Measurements from ENCODE around the gene ATG4B.
A peak's percentile ranks its signal among the peaks of the same experiment; 100 is the strongest.
"Not testable (repeated sequence)": the region's sequence is repeated elsewhere in the genome, so short reads cannot be mapped to it uniquely, and the experiment has no call there.

ATG4B gene

DNA sequence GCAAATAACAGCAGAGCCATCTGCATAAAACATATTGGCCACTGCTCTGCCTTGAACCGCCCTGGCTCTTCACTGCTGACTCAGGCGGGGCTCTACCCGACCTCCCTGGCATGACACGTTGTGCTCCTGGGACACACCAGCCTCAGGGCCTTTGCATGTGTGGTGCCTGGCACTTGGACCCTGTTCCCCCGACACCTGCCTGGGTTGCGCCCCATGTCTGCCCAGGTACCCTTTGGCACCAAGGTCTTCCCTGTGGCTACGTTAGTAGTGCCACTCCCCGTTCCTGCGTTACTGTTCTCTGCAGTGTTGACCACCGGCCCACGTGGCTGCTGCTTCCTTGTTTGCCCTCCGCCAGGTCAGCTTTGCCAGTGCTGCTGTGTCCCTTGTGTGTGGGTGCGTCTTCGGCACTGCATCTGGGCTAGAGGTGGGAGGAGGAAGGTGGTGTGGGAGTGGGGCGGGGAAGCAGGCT is 20.3 kb downstream of the ATG4B start:
- intact Hi-C loops (cut with DNase I) = no loop called here
- DNase-seq = no peak

GRCh38 chr2:241658296-241658695 is 20.8 kb downstream of the ATG4B start:
- intact Hi-C loops (cut with DNase I) = no loop called here

GRCh38 chr2:241659150-241659739 is 21.8 kb downstream of the ATG4B start:
- intact Hi-C loops (cut with DNase I) = no loop called here
- DNase-seq = peak; percentile 37 to 90 (median 76)

More at GRCh38 chr2:241658296-241658695, 20.8 kb downstream of the ATG4B start:
- no peak for DNase-seq

- intact Hi-C loops (cut with DNase I) = no loop called here
Measured at GRCh38 chr2:241660593-241661213, 23.2 kb downstream of the ATG4B start.

DNA sequence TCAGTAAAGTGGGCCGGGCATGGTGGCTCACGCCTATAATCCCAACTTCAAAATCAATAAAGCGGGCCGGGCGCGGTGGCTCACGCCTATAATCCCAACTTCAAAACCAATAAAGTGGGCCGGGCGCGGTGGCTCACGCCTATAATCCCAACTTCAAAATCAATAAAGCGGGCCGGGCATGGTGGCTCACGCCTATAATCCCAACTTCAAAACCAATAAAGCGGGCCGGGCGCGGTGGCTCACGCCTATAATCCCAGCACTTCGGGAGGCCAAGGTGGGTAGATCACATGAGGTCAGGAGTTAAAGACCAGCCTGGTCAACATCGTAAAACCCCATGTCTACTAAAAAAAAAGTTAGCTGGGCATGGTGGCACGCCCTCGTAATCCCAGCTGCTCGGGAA is 25.2 kb downstream of the ATG4B start:
- DNase-seq; intact Hi-C loops (cut with DNase I): not testable (repeated sequence)

More at GRCh38 chr2:241660593-241661213, 23.2 kb downstream of the ATG4B start:
- no peak for DNase-seq

DNA sequence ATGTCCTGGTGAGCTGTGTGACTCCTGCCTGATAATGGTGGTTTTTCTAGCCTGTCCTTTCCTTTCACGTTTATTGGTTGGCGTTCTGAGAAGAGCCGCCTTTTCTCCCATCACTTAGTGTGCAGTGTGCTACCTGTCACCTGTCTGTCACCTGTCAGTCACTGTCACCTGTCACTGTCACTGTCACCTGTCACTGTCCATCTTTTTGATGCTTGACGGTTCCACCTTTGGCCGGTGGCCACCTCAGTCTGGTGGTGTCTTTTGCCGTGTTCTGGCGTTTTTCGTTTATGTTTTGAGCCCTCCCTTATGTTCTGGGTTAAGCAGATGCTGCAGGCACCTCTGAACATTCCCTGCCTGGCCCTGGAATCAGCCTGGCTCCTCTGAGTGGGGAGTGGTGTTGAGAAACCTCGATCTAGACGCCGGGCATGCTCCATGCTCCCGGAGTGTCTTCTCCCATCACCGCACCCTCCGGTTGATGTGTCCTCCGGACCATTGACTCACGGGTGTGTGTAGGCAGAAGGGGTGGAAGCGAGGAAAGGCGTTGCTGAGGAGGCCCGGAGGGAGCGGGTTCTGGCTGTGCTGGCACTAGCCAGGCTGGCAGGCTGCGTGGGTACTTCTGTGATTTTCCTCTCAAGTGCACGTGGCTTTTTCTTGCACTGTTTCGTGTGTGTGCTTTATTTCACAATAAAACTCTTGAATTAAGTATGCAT is 28.4 kb downstream of the ATG4B start:
- intact Hi-C loops (cut with DNase I) = no loop called here
- peak in 40 of 42 donors; percentile 19 to 84 (median 50) for DNase-seq

DNA sequence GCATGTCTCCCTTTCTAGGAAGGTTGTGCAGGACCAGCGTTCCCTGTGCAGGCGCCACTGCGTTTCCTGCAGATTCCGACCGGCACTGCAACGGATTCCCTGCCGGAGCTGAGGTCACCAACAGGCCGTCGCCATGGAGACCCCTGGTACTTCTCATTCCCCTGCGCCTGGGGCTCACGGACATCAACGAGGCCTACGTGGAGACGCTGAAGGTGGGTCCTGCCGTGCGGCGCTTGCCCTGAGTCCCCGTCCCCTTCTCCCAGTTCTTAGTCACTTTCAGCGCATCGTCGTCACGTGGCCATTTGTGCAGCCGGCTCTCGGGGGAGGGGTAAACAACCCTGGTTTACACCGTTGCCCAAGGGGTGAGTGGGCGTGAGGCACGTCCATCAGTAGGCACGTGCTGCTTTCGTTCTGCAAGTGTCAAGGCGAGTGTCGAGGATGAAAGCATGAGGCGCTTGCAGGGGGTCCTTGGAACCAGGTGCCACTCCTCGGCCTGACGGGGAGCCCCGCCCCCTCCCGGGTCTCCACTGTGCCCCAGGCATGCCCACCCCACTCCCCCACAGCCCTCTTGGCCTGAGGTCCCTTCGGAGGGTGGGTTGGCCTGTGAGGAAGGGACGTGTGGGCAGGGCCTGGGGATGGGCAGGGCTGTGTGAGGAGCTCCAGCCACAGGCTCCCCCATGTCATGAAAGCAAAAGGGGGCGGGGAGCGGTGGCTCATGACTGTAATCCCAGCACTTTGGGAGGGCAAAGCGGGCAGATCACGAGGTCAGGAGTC is 29.3 kb downstream of the ATG4B start:
- peak in 8 of 42 donors; percentile 18 to 54 (median 32) for DNase-seq
- intact Hi-C loops (cut with DNase I) = no loop called here

DNA sequence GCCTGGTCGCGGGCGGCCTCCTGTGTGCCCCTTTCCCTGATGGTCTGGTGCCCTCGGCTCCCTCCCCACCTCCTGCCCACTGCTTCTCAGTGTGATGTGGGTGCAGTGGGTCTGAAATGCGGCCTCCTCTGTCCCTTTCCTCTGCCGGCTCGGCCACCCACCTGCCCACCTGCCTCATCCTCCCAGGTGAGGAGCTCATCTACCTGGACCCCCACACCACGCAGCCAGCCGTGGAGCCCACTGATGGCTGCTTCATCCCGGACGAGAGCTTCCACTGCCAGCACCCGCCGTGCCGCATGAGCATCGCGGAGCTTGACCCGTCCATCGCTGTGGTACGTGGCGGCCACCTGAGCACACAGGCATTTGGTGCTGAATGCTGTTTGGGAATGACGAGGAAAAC is 30.9 kb downstream of the ATG4B start:
- intact Hi-C loops (cut with DNase I) = no loop called here
- DNase-seq = no peak

DNA sequence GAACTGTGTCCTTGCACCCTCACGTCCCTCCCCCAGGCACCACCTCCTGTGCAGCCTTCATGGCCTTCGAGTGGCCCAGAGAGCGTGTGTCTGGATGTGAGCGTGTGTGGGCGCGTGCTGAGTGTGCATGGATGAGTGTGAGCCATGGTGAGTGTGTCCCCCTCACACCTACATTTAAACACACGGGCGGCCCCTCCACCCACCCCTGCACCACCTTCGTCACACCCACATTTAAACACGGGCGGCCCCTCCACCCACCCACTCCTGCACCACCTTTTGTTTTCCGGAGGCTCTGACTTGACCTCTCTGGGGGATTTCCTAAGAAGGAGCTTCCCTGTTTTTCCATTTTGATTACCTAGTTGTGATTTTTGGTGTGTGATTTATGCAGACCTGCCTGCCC is 31.3 kb downstream of the ATG4B start:
- no peak for DNase-seq
- intact Hi-C loops (cut with DNase I) = no loop called here

DNA sequence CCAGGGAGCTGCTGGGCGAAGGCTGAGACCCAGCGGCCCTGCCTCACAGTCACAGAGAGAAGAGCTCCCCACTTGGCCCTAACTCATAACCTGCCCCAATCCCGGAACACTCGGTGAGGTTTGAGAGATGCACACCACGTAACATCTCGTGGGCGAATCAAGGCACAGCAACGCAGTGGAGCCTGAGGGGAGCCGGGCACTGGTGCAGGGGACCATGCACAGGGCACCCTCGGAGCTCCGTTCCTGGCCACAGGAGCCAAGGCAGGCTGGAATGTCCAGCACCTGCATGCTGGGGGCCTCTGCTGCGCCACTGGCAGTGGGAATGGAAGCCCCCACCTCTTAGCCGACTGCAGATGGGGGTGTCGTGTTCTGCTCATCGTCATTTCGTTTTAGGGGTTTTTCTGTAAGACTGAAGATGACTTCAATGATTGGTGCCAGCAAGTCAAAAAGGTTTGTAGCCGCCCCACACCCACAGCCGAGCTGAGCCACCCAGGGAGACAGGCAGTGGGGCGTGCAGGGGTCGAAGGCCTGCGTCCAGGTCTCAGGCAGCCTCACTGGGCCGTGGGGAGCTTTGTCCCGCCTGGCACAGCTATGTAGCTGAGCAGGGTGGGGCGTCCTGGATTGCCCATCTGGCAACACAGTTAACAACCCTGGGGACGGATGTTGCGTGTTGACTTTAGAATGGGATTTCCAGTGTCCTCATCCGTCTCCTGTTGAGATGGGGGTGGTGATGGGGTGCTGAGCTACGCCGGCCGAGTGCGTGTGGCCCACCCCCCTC is 33.0 kb downstream of the ATG4B start:
- no peak for DNase-seq
- intact Hi-C loops (cut with DNase I) = no loop called here

DNA sequence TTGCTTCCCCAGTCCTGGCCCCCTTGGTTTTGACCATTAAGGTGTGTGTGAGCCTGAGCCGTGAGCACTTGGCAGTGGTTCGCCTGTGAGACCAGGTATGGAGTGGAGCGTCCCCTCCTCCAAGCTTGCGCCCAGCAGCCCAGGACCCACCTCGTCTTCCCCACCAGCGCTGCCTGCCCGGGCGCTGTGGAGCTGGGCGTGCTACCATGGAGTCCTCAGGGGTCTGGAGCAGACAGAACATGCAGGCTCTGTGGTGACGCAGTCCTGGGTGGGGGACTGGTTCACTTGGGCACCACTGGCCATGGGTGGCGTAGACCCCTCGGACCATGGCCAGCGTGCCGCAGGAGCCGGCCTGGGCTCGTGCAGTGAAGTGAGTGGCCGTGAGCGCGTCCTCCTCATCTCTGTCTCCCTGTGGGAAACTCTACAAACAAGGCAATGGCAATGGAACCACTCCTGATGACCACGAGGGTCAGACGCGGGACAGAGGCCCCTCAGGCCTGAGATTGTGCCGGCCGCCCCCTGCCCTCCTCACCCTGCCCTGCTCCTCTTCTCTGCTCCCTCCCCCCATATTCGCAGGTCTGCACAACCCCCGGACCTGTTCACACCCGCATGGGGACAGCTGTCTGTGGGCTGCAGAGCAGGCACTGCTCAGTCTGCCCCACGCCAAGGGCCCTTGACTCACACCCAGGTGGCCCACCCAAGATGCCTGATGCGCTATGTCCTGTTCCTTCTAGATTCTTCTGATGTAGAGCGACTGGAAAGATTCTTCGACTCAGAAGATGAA is 34.2 kb downstream of the ATG4B start:
- DNase-seq = no peak
- intact Hi-C loops (cut with DNase I) = no loop called here

- DNase-seq = no peak
- intact Hi-C loops (cut with DNase I) = no loop called here
Measured at GRCh38 chr2:241672243-241673188, 35.0 kb downstream of the ATG4B start.

DNA sequence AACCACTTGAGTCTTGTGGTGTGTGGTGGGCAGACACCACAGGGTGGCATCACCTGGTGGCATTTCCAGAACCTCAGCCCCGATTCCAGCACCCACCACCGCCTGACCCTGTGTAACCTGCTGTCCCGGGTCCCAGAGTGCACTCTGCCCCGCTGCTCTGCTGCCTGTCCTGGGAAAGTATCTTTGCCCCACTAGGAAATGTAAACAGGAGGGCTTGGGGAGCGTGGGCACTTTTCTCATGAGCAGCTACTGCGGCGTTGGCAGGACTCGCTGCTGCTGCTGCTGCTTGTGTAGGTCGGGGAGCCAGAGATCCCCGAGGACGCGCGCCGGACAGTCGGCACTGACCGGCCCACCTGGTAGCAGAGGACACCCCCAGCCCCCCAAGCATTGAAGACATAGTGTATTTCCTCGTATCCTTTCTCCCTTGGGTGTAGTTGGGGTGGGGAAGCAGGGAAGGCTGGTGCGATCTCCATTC is 35.7 kb downstream of the ATG4B start:
- intact Hi-C loops (cut with DNase I) = no loop called here
- DNase-seq = no peak

DNA sequence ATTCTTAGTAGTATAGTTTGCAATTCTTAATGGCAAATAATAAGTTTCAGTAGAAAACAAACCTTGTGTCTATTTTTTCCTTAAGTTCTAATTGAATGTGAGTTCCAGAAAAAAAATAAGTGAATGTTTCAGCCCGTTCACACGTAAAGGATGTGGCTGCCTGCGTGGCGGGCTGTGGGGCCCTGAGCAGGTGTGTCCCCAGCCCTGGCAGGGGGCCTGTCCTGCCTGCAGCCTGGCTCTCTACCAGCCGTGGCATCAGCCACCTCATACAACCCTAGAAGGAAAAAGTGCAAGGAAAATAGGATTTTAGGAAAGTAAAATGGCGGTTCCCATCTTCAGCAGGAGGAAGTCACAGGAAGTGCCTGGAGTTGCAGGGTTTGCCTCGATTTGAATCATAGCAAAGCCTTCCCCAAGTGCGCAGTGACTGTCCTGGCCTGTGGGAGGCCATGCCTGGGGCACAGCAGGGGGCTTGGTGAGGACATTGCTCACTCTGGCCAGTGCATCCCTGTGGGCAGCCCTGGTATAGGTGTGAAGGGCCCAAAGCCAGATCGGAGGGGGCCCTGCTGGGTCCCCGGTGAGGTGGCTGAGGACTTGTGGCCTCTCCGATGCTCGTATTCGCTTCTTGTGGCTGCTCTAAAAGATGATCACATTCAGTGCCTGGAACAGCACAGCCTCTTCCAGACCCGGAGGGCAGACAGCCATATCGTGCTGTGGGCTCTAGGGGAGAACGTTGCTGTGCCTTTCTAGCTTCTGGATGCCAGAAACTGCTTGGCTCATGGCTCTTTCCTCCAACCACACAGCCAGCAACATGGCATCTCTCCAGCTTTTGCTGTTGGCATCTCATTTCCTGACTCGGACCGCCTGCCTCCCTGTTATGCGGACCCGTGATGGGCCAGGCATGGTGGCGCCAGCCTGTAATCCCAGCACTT is 36.6 kb downstream of the ATG4B start:
- DNase-seq = peak in 18 of 42 donors; percentile 5 to 51 (median 24)
- intact Hi-C loops (cut with DNase I) = no loop called here

GRCh38 chr2:241675885-241676284 is 38.4 kb downstream of the ATG4B start:
- intact Hi-C loops (cut with DNase I) = no loop called here
- no peak for DNase-seq

DNA sequence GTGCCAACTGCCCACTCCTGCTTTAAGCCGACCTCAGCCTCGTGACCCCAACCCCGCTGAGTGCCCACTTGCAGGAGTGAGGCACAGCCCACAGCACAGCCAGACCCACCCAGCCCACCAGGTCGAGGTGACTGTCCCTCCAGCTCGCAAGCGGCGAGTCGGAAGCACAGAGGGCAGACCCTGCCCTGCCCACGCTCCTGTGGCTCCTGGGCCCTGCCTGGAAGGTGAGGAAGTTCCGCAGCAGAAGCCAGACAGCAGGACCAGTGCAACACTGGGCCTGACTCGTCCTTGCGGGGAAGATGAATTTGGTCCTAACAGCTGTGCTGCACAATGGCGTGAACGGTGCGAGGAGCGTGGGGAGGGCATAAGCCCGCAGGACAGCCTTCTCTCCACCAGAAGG is 39.2 kb downstream of the ATG4B start:
- intact Hi-C loops (cut with DNase I) = no loop called here
- no peak for DNase-seq

Measured in head of caudate nucleus (tissue), 42 donors.